ENCODE data around the gene MAN1B1.

- TF ChIP-seq, protein P1, sequence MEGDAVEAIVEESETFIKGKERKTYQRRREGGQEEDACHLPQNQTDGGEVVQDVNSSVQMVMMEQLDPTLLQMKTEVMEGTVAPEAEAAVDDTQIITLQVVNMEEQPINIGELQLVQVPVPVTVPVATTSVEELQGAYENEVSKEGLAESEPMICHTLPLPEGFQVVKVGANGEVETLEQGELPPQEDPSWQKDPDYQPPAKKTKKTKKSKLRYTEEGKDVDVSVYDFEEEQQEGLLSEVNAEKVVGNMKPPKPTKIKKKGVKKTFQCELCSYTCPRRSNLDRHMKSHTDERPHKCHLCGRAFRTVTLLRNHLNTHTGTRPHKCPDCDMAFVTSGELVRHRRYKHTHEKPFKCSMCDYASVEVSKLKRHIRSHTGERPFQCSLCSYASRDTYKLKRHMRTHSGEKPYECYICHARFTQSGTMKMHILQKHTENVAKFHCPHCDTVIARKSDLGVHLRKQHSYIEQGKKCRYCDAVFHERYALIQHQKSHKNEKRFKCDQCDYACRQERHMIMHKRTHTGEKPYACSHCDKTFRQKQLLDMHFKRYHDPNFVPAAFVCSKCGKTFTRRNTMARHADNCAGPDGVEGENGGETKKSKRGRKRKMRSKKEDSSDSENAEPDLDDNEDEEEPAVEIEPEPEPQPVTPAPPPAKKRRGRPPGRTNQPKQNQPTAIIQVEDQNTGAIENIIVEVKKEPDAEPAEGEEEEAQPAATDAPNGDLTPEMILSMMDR (conservative IDR thresholded peaks at IDR 0.05) = no peak
- TF ChIP-seq ZFX (IDR thresholded peaks at IDR 0.05) = no peak
Observed at GRCh38 chr9:137041124-137041523, 45.7 kb upstream of the MAN1B1 start.

Measured in C4-2B (cell line).